Measurements from ENCODE around the gene MALT1. TPM values are rescaled to one million over a fixed set of nuclear protein-coding genes. Genes with fewer than 3 reads are reported as not detected.

Gene MALT1
- total and polyA plus RNA-seq, 11 donors = 5.4 to 18.3 (median 10.4) TPM

GRCh38 chr18:58653814-58654509, 17.3 kb upstream of the MALT1 start:
- no peak overlapping the region for H3K27ac ChIP-seq
- WGBS, 4 donors = 35 to 63% (median 51%) methylated on average over 3 of the region's 3 CpGs
- no peak for DNase-seq
- H3K9me3 ChIP-seq = peaks cover 0 to 12% (median 4%) of the 10 kb centered on the region in 12 donors
- ATAC-seq = no peak
- TF ChIP-seq CTCF (IDR thresholded peaks at IDR 0.05) = no peak
- TF ChIP-seq POLR2A (IDR thresholded peaks at IDR 0.05) = no peak
- H3K27me3 ChIP-seq = no peaks in the 10 kb centered on the region
- intact Hi-C loops (cut with DNase I) = no loop called here
- no peak overlapping the region for H3K4me3 ChIP-seq
- no peaks in the 10 kb centered on the region for H3K36me3 ChIP-seq
- H3K4me1 ChIP-seq = peaks cover 0 to 44% (median 6%) of the 10 kb centered on the region in 12 donors

GRCh38 chr18:58654896-58655614, 16.2 kb upstream of the MALT1 start:
- Histone ChIP-seq H3K4me3 (no peak overlapping the region), H3K36me3 (no peaks in the 10 kb centered on the region), H3K9me3 (peaks cover 0 to 12% (median 4%) of the 10 kb centered on the region in 12 donors), H3K4me1 (peaks cover 0 to 35% (median 6%) of the 10 kb centered on the region in 12 donors), H3K27ac (no peak overlapping the region), H3K27me3 (no peaks in the 10 kb centered on the region)
- intact Hi-C loops (cut with DNase I) = no loop called here
- WGBS, 4 donors = 92 to 95% (median 94%) methylated on average over 6 of the region's 6 CpGs
- ATAC-seq = no peak
- DNase-seq = no peak
- TF ChIP-seq CTCF (IDR thresholded peaks at IDR 0.05) = no peak
- no peak for TF ChIP-seq POLR2A (IDR thresholded peaks at IDR 0.05)

GRCh38 chr18:58657081-58657480, 14.2 kb upstream of the MALT1 start:
- Histone ChIP-seq H3K4me1 (peaks cover 0 to 23% (median 6%) of the 10 kb centered on the region in 12 donors), H3K27me3 (no peaks in the 10 kb centered on the region), H3K27ac (peak overlapping the region in 3 of 12 donors; percentile 30 to 48 (median 31)), H3K36me3 (no peaks in the 10 kb centered on the region), H3K4me3 (no peak overlapping the region), H3K9me3 (peaks cover 0 to 12% (median 4%) of the 10 kb centered on the region in 12 donors)
- intact Hi-C loops (cut with DNase I) = no loop called here
- DNase-seq (no peak), ATAC-seq (no peak)
- TF ChIP-seq POLR2A (IDR thresholded peaks at IDR 0.05) (no peak), CTCF (IDR thresholded peaks at IDR 0.05) (no peak)
- 91 to 100% (median 97%) methylated on average over 2 of the region's 2 CpGs for WGBS, 4 donors

- TF ChIP-seq CTCF (IDR thresholded peaks at IDR 0.05) = no peak
- TF ChIP-seq POLR2A (IDR thresholded peaks at IDR 0.05) = no peak
Observed at GRCh38 chr18:58657494-58657893, 13.8 kb upstream of the MALT1 start.

More at GRCh38 chr18:58657494-58657893, 13.8 kb upstream of the MALT1 start:
- H3K27me3 ChIP-seq = no peaks in the 10 kb centered on the region
- no peak overlapping the region for H3K4me3 ChIP-seq
- WGBS, 4 donors = 73 to 83% (median 81%) methylated on average over 1 of the region's 1 CpG; no CpG with 5 or more reads in 1 of the 4 donors
- H3K4me1 ChIP-seq = peaks cover 0 to 23% (median 6%) of the 10 kb centered on the region in 12 donors
- H3K36me3 ChIP-seq = no peaks in the 10 kb centered on the region
- H3K27ac ChIP-seq = peak overlapping the region in 9 of 12 donors; percentile 27 to 63 (median 45)
- intact Hi-C loops (cut with DNase I) = no loop called here
- DNase-seq = no peak
- ATAC-seq = peak in 3 of 4 donors; percentile 47 to 58 (median 48)
- peaks cover 0 to 12% (median 4%) of the 10 kb centered on the region in 12 donors for H3K9me3 ChIP-seq
